ENCODE measurements around the gene DPYSL4. TPM values are rescaled to one million over a fixed set of nuclear protein-coding genes. Genes with fewer than 3 reads are reported as not detected.

Gene DPYSL4
- total RNA-seq, 1 donor from 2014 or later: 31.7 TPM

DNA sequence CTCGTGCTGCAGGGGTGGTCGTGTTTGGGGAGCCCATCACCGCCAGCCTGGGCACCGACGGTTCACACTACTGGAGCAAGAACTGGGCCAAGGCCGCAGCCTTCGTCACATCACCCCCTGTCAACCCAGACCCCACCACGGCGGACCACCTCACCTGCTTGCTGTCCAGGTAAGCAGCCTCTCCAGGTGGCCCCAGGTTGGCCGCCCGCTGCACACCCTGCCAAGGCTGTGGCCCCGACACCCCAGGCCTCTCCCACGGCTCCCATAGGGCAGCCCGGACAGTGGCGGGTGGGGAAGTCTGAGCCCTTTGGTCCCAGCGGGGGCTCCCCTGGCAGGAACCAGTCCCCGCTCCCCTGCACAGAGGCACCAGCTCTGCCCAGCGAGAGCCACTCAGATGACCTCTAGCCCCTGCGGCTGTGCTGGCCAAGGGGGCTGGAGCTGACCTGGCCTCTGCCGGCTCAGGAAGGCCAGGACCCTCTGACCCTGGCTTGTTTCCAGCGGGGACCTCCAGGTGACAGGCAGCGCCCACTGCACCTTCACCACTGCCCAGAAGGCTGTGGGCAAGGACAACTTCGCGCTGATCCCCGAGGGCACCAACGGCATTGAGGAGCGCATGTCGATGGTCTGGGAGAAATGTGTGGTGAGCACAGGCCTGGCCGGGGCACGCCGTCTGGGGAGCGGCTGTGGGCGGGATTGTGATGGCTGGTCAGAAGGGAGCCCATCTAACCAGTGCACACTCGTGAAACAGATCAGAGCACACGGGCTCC, 13.8 kb downstream of the DPYSL4 start:
- no peak for ATAC-seq (ENCODE audit: poor library complexity)
- intact Hi-C loops (cut with DNase I): no loop called here
- peak; percentile 29 for DNase-seq

DNA sequence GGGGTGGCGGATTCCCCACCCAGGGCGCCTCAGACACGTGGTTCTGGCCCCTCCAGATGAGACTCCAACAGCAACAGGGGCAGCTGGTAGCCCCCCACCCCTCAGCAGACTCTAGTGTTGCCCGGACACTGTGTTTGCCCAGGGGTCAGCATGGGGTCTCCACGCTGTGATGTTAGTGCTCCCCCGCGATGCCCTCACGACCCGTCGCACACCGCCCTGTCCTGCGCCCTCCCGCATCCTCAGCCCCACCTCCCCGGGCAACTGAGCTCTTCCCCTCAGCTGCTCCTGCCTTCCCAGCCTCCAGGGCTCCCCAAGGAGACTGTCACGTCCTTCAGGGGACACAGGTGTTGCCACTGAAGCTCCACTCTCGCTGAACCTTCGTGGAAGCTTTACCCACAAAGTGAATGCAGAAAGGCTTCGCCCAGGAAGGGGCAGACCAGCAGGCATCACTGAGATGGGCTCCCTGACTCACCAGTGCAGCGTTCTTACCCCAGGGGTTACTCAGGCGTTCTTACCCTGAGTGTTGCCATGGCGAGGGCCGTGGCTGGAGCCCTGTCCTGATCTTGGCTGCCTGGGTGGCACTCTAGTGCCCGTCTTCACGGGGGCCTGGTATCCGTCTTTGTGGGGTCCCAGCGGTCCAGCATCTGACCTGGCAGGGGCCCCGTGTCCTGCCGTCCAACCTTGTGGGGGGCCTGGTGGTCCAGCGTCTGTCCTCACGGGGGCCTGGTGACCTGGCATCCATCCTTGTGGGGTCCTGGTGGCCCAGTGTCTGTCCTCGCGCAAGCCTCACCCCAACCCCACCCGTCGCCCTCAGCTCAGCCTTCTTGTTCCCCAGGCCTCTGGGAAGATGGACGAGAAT, 14.6 kb downstream of the DPYSL4 start:
- DNase-seq (peak; percentile 33), ATAC-seq (ENCODE audit: poor library complexity) (no peak)
- intact Hi-C loops (cut with DNase I): no loop called here

DNA sequence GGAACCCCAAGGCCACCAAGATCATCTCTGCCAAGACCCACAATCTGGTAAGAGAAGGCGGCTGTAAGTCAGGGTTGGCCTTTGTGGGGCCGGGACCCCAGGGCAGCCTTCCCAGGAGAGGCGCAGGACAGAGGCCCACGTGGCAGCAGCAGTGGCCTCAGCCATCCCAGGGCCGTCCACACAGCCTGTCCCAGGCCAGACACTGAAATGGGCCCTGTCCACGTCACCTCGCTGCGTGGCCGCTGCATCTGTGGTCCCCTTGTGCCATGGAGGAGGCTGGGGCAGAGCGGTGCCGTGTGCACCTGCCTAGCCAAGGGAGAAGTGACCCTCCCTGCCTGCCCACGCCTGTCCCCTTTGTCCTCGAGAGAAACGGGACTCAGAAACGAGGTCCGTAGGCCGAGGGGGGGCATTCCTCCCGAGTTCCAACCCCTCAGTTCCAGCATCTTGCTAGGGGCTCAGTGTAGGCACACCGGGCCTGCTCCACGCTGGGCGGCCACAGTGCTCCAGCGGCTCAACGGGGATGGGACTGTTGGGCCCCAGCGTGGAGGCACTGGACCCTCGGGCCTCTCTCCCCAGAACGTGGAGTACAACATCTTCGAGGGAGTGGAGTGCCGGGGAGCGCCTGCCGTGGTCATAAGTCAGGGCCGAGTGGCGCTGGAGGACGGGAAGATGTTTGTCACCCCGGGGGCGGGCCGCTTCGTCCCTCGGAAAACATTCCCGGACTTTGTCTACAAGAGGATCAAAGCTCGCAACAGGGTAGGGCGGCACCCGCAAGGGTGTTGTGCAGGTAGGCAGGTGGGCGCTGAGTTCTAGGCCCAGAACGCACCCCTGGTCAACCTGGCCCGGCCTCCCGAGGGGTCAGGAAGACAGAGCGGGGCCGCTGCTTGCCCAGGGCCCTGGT, 15.6 kb downstream of the DPYSL4 start:
- ATAC-seq (ENCODE audit: poor library complexity) (no peak), DNase-seq (peak; percentile 43)
- intact Hi-C loops (cut with DNase I): no loop called here

DNA sequence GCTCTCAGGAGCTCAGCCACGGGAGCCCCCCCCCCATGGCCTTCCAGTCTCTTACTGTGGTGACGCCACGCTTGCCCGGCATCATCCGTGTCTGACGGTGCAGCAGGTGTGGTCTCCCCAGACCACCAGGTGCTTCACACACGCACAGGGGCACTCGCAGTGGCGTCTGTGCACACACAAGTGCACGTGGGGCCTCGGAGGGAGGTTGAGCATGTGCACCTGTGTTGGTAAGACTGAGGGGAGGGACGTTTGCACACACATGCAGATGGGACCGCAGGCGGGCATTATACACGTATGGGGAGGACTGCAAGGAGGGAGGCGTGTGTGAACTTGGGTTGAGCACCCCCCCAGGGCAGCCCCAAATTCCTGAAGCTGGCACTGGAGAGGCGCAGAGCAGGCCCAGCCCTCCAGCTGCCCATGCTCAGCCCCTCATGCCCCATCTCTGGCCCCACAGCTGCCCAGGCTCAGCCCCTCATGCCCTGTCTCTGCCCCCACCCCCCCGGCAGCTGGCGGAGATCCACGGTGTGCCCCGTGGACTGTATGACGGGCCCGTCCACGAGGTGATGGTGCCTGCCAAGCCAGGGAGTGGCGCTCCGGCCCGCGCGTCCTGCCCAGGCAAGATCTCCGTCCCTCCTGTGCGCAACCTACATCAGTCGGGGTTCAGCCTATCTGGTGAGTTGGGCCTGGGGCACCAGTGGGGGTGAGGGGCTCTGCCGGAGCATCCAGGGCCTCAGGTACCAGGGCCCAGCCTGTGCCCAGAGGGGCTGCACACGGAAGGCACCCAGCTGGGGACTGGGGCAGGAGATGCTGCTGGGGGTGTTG, 16.7 kb downstream of the DPYSL4 start:
- ATAC-seq (ENCODE audit: poor library complexity) (no peak), DNase-seq (peak; percentile 33)
- intact Hi-C loops (cut with DNase I): no loop called here

DNA sequence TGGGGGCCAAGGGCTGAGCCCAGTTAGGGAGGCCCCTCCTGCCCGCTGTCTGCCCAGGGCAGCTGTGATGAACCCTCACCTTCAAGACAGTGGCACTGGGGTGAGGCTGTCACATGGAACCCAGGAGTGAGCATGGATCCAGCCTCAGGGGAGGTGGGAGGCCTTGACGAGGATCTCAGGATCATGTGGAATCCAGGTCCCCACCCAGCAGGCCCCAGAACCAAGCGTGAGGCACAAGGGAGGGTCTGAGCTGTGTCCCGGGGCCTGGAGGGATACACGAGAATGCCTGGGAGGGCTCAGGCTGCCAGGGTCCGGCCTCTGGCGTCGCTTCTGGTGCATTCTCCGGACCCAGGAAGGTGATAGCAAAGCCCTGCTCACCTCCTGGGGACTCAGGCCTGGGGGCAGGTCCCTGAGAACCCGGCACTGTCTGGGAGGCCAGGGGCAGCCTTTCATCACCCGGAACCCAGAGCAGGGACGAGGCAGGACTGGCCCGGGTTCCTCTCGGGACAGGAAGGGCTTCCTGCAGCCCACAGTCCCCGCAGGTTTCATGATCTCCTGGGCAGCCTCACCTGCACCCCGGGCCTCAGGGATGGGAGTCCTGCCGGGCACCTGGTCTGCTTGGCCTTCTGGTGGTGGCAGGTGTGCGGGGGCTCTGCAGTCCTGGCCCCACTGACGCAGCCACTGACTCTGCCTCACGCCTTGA, 17.5 kb downstream of the DPYSL4 start:
- ATAC-seq (ENCODE audit: poor library complexity) (no peak), DNase-seq (peak; percentile 22)
- intact Hi-C loops (cut with DNase I): no loop called here

DNA sequence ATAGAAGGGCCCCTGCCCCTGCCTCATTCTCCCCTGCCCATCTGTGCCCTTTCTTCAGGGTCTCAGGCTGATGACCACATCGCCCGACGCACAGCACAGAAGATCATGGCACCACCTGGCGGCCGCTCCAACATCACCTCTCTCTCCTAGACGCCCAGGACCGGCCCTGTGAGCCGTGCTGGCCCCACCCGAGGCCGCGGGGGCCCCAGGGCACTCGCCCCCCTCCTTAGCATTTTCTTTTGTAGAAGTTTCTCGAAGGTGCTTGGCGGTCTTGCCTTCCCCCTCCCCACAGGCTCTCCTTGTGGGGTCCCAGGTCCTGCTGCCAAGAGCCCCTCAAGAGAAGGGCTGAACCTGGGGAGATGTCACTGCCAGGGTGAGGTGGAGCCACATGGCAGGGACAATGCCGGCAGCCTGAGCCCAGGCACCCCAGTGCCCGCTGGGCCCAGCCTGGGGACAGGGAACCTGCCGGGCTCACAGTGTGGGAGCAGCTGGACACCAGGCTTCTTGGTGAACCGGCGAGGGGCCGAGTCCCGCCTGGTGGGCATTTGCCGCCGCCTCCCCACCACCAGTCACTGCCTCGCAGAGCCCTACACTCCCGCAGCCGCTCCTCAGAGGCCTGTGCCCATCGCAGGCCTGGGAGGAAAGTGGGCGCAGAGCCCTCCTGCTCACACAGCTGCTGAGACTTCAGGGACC, 18.2 kb downstream of the DPYSL4 start:
- intact Hi-C loops (cut with DNase I): no loop called here
- no peak for ATAC-seq (ENCODE audit: poor library complexity)
- peak; percentile 26 for DNase-seq

DNA sequence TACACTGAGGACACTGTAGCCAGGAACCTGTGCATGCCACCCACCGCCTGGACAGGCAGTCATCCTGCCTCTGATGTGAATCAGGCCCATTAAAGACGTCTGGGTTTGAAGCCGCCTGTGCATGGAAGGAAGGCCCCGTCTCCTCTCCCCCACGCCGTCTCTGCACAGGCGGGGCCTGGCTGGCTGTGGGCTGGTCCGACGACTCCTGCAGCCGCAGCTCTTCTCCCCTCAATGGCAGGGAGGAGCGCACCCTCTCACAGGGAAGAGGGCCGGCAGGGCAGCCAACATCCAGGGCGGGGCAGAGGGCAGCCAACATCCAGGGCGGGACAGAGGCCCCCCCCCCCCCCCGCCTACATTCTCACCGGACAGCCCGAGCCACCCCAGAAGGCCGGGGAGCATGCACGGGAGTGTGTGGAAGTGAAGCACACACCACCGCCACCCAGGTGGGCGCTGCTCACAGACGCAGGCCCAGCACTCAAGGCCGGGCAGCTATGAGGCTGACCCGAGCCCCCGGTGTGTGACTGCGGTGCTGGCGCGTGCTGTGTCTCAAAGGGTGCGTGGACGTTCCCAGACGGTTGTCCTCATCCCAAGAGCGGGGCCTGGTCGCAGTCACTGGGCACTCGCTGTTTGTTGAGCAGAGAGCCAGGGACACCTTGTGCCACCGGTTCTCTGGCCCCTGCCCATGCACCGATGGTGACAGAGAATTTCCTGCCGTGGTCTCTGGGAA, 19.1 kb downstream of the DPYSL4 start:
- intact Hi-C loops (cut with DNase I): no loop called here
- ATAC-seq (ENCODE audit: poor library complexity) (peak; percentile 23), DNase-seq (peak; percentile 48)

DNA sequence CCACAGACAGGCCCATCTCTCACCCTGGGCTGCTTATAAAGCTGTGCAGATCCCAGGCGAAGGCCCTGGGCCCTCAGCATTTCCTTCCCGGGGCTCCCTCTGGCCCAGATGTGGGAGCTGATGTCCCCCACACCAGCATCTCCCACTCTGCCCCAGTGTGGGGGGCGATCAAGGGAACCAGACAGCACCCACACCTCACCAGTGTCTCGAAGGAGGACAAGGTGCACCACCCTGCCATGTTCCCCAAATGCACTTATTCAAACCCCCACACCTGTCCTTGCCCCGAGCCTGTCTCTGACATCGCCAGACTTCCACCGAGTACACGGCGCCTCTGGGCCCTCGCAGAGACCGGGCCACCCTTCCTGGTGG, 19.6 kb downstream of the DPYSL4 start:
- peak; percentile 19 for DNase-seq
- intact Hi-C loops (cut with DNase I): no loop called here
- ATAC-seq (ENCODE audit: poor library complexity): no peak

DNA sequence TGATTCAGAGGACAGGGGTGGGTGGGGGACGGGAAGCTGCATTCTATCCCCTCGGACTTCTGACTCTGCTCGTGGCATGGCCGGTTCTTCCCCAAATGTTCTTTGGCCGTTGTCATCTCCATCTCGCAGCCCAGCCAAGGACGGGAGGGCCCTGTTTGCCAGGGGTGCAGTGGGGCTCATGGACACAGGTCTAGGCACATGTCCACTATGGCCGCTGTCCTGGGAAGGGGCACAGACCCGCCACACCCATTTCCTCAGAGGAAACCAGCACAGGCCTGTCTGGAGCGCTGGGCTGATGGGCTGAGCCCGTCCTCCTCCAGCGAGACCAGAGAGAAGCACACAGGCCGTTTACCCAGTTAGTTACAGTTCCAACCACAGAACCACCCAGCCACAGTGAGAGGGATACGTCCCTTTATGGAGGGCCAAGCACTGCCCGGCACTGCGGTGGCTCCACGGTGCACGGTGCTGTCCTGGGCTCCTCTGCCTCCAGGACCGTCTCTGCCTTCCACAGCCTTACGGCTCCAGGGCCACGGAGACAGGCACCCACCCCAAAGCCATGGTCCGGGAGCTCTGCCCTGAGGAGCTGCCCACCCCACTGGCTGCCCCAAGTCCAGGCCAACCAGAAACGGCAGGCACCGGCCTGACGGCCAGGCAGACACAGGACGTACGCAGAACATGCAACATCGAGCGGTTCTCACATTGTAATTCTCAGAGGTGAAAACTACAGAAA, 20.2 kb downstream of the DPYSL4 start:
- intact Hi-C loops (cut with DNase I): no loop called here
- ATAC-seq (ENCODE audit: poor library complexity) (no peak), DNase-seq (peak; percentile 27)

DNA sequence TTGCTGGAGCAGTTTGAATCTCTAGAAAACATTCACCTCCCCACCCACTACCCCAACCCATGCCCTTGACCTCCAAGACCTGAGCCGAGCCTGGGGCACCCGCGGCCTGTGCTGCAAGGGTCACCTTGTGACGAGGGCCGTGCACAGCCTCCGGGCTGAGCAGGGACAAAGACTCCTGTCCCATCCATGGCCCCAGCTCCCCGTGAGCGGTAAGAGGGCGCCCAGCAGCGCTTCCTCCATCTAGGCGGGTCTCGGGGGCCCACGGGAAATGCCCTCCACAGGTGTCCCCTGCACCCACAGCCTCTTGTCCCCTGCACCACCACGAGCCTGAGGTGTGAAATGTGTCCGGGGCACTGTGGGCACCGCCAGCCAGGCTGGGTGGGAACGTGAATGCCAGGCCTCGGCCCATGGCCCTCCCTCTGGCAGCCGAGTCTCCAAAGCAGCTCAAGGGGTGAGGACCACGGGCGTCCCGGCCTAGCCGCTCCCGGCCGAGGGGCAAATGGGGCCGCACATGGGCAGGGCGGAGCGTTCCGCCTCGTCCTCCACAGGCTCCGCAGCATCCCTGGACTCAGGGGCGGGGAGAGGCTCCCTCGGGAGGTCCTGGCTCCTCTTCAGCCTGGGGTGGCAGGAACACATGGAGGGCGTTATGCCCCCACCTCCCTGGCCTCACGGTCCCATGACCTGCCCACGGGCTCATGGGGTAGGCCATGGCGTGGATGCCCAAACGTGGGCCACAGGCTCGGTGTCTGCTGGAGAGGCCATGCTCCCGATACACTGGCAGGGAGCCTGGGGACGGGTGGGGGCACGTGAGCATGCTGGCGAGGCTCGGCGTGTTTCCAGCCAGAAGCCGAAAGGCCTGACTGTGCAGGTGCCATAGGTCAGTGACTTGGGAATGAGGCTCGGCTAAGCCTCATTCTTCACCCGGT, 21.1 kb downstream of the DPYSL4 start:
- ATAC-seq (ENCODE audit: poor library complexity): peak; percentile 13
- peak; percentile 47 for DNase-seq
- intact Hi-C loops (cut with DNase I): no loop called here

DNA sequence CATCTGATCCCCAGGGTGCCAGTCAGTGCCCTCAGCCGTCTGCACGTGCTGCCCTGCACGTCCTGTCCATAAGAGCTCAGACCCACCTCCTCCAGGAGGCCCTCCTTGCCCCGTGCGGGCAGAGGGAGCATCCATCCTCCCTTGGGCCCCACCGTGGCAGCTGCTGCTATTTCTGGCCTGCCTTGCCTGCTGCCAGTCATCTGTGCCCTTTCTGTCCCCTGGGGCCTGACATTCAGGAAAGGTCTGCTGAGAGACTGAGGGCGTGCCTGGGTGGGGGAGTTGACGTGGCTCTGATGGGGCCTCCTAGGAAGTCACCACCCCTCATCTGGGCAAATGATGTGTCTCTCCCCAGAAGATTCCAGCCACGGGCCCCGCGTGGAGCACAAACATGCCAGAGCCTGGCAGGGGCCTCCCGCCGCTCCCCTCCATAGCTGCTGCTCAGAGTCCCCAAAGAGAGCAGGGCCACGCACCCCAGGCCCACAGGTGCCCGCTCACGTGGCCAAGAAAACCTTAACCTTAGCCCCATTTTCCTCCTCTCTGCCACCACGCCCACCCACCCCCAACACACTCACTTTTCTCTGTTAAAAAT, 21.8 kb downstream of the DPYSL4 start:
- ATAC-seq (ENCODE audit: poor library complexity) (peak; percentile 76), DNase-seq (peak; percentile 66)

DNA sequence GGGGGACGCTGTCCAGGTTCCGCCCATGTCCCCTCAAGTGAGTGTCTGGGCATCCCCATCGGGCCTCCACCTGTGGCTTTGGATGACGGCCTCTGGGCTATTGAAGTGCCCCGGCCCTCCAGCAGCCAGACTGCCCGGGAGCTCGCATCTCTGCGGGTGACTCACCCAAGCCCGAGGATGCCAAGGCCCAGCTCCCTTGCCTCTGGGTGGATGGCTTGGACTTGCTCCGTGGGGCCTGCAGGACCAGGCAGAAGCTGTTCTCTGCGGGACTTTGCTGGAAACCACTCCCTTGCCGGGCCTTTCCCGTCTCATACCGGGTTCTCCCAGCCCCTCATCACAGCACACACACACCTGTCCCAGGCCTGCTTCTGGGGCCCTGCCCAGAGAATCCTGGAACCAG, 22.4 kb downstream of the DPYSL4 start:
- ATAC-seq (ENCODE audit: poor library complexity): peak; percentile 2

More for the DNA sequence above, 21.8 kb downstream of the DPYSL4 start:
- intact Hi-C loops (cut with DNase I): no loop called here

DNA sequence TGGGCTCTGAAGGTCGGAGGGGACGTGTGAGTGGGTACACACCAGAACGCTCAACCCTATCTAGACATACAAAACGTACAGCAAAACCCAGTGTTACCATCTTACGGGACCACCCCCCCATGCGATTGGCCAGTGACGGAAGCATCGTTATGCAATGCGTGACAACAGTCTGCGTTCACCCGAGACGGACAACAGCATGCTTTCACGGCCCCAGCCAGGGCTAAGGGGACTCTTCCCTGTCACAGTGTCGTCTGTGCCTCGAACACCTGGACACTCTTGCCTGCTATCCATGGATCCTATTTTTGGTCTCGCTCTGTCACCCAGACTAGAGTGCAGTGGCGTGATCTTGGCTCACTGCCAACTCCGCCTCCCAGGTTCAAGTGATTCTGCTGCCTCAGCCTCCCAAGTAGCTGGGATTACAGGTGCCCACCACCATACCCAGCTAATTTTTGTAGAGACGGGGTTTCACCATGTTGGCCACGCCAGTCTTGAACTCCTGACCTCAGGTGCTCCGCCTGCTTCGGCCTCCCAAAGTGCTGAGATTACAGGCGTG, 23.3 kb downstream of the DPYSL4 start:
- DNase-seq (no peak), ATAC-seq (ENCODE audit: poor library complexity) (no peak)
- intact Hi-C loops (cut with DNase I): no loop called here

More for the DNA sequence above, 22.4 kb downstream of the DPYSL4 start:
- DNase-seq: peak; percentile 34
- intact Hi-C loops (cut with DNase I): no loop called here

DNA sequence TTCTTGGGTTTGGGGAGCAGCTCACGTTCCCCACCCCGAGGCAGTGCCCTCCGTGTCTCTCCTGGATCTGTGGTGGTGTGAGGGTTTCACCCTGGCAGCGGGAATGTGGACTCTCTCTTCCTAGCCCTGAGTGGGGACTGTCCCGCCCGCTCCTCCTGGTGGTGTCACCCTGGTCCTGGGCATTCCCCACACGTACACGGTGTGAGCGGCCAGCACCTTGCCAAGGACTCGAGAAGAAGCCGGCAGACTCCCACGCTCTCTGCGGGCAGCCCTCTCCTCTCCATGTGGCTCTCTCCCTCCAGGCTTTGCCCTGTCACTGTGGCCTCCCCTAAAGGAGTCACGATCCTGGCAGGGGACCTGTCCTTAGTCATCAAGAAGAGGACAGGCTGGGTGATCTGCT, 24.0 kb downstream of the DPYSL4 start:
- DNase-seq (no peak), ATAC-seq (ENCODE audit: poor library complexity) (no peak)
- intact Hi-C loops (cut with DNase I): no loop called here

All from Right ventricle myocardium superior (tissue), 1 donor.